HCT116 (cell line): ENCODE data around the gene RRBP1. TPM values are rescaled to one million over a fixed set of nuclear protein-coding genes. Genes with fewer than 3 reads are reported as not detected.

ENCODE experiments used
- ATAC-seq: fragments of 200-7000 bp; cut with Tn5 transposase; 2 replicates; pipeline ENCODE4 v1.9.1; 2020; ENCODE audit warnings: mild to moderate bottlenecking, moderate library complexity
- BruUV-seq: library from RNA; stranded (reverse); fragments of 400-500 nt; replicated peaks from 2 replicates; lab custom pipeline; 2021; lab: Mats Ljungman, UMichigan
- CTCF ChIA-PET: fragments of 300-600 bp; sonication (Branson Sonifier 250); formaldehyde crosslinking; loops from one replicate; lab custom pipeline; 2021; ENCODE audit warnings: antibody characterized with exemption; lab: Charles Lee
- POLR2A ChIA-PET: fragments of 300-600, 350-600 bp; sonication (Branson Sonifier 250); formaldehyde crosslinking; loops from one replicate; lab custom pipeline; 2021; ENCODE audit warnings: antibody characterized with exemption; lab: Charles Lee
- RAD21 ChIA-PET, 2 experiments: fragments of 300-600 bp; sonication (Branson Sonifier 250); formaldehyde crosslinking; loops; one replicate each; lab custom pipeline; 2023; ENCODE audit warnings: low total read pairs in 2 of 2; ENCODE audit not compliant: uncharacterized antibody in 2 of 2, unreplicated experiment in 2 of 2, low non-redundant PET in 1 of 2; lab: Charles Lee
- DNase-seq: peaks from one replicate; pipeline ENCODE4 v3.0.0-alpha.2; 2010; ENCODE audit warnings: low read depth, low spot score
- H2AFZ ChIP-seq: fragments of 200-600 bp; shearing (Covaris generic), sonication (generic); 2 replicates; pipeline ENCODE4 v1.6.1; 2017; ENCODE audit warnings: low read depth, mixed run types, mixed read lengths, antibody characterized with exemption, low read length; ENCODE audit not compliant: poor library complexity, severe bottlenecking
- H3K27ac ChIP-seq: 2 replicates; pipeline ENCODE4 v1.5.1; 2012; ENCODE audit warnings: low read depth, low read length
- H3K27me3 ChIP-seq: fragments of 200-600 bp; sonication (generic); 2 replicates; pipeline ENCODE4 v1.6.1; 2016; ENCODE audit warnings: mixed run types, low read length, mixed read lengths; ENCODE audit not compliant: insufficient read depth
- H3K36me3 ChIP-seq, 2 experiments: fragments of 200-500 bp in 1 of 2; fragments of 200-600 bp in 1 of 2; sonication (Bioruptor generic) in 1 of 2; sonication (generic) in 1 of 2; 2 replicates each; pipeline versions ENCODE4 v1.5.1 to v1.6.1; 2014 to 2016; ENCODE audit warnings: low read length in 2 of 2, inconsistent platforms in 1 of 2, mixed read lengths in 1 of 2, mixed run types in 1 of 2; ENCODE audit not compliant: insufficient read depth in 2 of 2, control insufficient read depth in 1 of 2
- H3K4me1 ChIP-seq, 2 experiments: fragments of 200-600 bp in 1 of 2; sonication (generic) in 1 of 2; 2 replicates each; pipeline versions ENCODE4 v1.5.1 to v1.6.1; 2012 to 2017; ENCODE audit warnings: low read length in 2 of 2, inconsistent platforms in 1 of 2, mild to moderate bottlenecking in 1 of 2, mixed read lengths in 1 of 2, mixed run types in 1 of 2, moderate library complexity in 1 of 2; ENCODE audit not compliant: insufficient read depth in 2 of 2, control insufficient read depth in 1 of 2
- H3K4me2 ChIP-seq: fragments of 200-600 bp; sonication (generic); 2 replicates; pipeline ENCODE4 v1.6.1; 2017; ENCODE audit warnings: mixed run types, low read length, mixed read lengths
- H3K4me3 ChIP-seq, 2 experiments: fragments of 200-600 bp in 1 of 2; sonication (generic) in 1 of 2; replicated peaks in 1 of 2; 2 replicates each; pipeline ENCODE4 v1.5.1; 2011 to 2016; ENCODE audit warnings: low read length in 2 of 2, control low read depth in 1 of 2, low read depth in 1 of 2, mild to moderate bottlenecking in 1 of 2, mixed read lengths in 1 of 2, mixed run types in 1 of 2
- H3K79me2 ChIP-seq: fragments of 200-600 bp; sonication (generic); 2 replicates; pipeline ENCODE4 v1.6.1; 2017; ENCODE audit warnings: mild to moderate bottlenecking, mixed run types, low read length, moderate library complexity, mixed read lengths; ENCODE audit not compliant: insufficient read depth
- H3K9ac ChIP-seq: fragments of 200-600 bp; sonication (generic); 2 replicates; pipeline ENCODE4 v1.6.1; 2016; ENCODE audit warnings: low read length, mixed read lengths
- H3K9me2 ChIP-seq: fragments of 200-600 bp; sonication (generic), shearing (Covaris generic); 2 replicates; pipeline ENCODE4 v1.6.1; 2017; ENCODE audit warnings: mixed run types, mild to moderate bottlenecking, moderate library complexity; ENCODE audit not compliant: insufficient read depth
- H3K9me3 ChIP-seq, 2 experiments: fragments of 200-500 bp in 1 of 2; fragments of 200-600 bp in 1 of 2; sonication (Bioruptor generic) in 1 of 2; sonication (generic) in 1 of 2; 2 replicates each; pipeline ENCODE4 v1.6.1; 2014 to 2017; ENCODE audit warnings: low read length in 2 of 2, mixed read lengths in 2 of 2, inconsistent platforms in 1 of 2, low read depth in 1 of 2, mild to moderate bottlenecking in 1 of 2, mixed run types in 1 of 2, moderate library complexity in 1 of 2; ENCODE audit not compliant: control insufficient read depth in 1 of 2, insufficient read depth in 1 of 2
- H4K20me1 ChIP-seq: fragments of 200-600 bp; sonication (generic), shearing (Covaris generic); 2 replicates; pipeline ENCODE4 v1.6.1; 2017; ENCODE audit warnings: mixed run types, mild to moderate bottlenecking, moderate library complexity; ENCODE audit not compliant: insufficient read depth
- CBX3 ChIP-seq: IDR thresholded peaks from 2 replicates; pipeline ENCODE4 v1.6.1; 2012; ENCODE audit warnings: low read depth
- CEBPB ChIP-seq: IDR thresholded peaks from 2 replicates; pipeline ENCODE4 v1.6.1; 2012; ENCODE audit warnings: low read depth
- JUND ChIP-seq: IDR thresholded peaks from 2 replicates; pipeline ENCODE4 v1.6.1; 2012
- POLR2A ChIP-seq: IDR thresholded peaks from 2 replicates; pipeline ENCODE4 v1.7.0; 2011; ENCODE audit warnings: borderline replicate concordance; ENCODE audit not compliant: insufficient read depth, insufficient read length; ENCODE audit errors: extremely low read depth
- RAD21 ChIP-seq: IDR thresholded peaks from 2 replicates; pipeline ENCODE4 v1.6.1; 2012; ENCODE audit warnings: low read depth, mild to moderate bottlenecking
- SIN3A ChIP-seq: IDR thresholded peaks from 2 replicates; pipeline ENCODE4 v1.6.1; 2012; ENCODE audit warnings: low read depth
- SP1 ChIP-seq: IDR thresholded peaks from 2 replicates; pipeline ENCODE4 v1.6.1; 2012; ENCODE audit warnings: low read depth
- SRF ChIP-seq: IDR thresholded peaks from 2 replicates; pipeline ENCODE4 v1.6.1; 2012; ENCODE audit warnings: low read depth
- ZFX ChIP-seq: fragments of 450-650 bp; IDR thresholded peaks from 2 replicates; pipeline ENCODE4 v1.6.1; 2017
- ZNF274 ChIP-seq: fragments of 200-500 bp; sonication (Bioruptor generic); IDR thresholded peaks from 2 replicates; pipeline ENCODE4 v1.6.1; 2014; ENCODE audit warnings: mild to moderate bottlenecking, low read depth, low read length, inconsistent platforms
- intact Hi-C: fragments of 100-400 bp; cut with micrococcal nuclease; formaldehyde crosslinking; loops from 2 replicates; pipeline ENCODE4 v1.10.0; 2022
- total RNA-seq: library from RNA; stranded (reverse); gene quantifications from one replicate; pipeline ENCODE4 v1.2.1, GENCODE V29; 2021; ENCODE audit not compliant: unreplicated experiment
- TF ChIP-seq, protein P1 (sequence below): IDR thresholded peaks from 2 replicates; pipeline ENCODE4 v1.6.1; 2012
- TF ChIP-seq, protein P2 (sequence below): IDR thresholded peaks from 2 replicates; pipeline ENCODE4 v1.6.1; 2011; ENCODE audit warnings: mild to moderate bottlenecking, low read length, moderate library complexity; ENCODE audit not compliant: insufficient replicate concordance; ENCODE audit errors: extremely low read depth
- TF ChIP-seq, protein P3 (sequence below): IDR thresholded peaks from 2 replicates; pipeline ENCODE4 v1.6.1; 2012
- TF ChIP-seq, protein P4 (sequence below), 3 experiments: fragments of 200-600 bp in 1 of 3; sonication (generic) in 1 of 3; IDR thresholded peaks in 2 of 3; conservative IDR thresholded peaks in 1 of 3; 2 replicates each; pipeline ENCODE4 v1.5.1; 2012 to 2017; ENCODE audit warnings: low read depth in 2 of 3, low read length in 2 of 3, antibody characterized with exemption in 1 of 3, borderline replicate concordance in 1 of 3, control low read depth in 1 of 3, mild to moderate bottlenecking in 1 of 3, mixed read lengths in 1 of 3, mixed run types in 1 of 3, moderate library complexity in 1 of 3; ENCODE audit not compliant: insufficient read depth in 1 of 3

The RRBP1 gene
- total RNA-seq, 1 experiment from 2014 or later = 123 TPM

DNA sequence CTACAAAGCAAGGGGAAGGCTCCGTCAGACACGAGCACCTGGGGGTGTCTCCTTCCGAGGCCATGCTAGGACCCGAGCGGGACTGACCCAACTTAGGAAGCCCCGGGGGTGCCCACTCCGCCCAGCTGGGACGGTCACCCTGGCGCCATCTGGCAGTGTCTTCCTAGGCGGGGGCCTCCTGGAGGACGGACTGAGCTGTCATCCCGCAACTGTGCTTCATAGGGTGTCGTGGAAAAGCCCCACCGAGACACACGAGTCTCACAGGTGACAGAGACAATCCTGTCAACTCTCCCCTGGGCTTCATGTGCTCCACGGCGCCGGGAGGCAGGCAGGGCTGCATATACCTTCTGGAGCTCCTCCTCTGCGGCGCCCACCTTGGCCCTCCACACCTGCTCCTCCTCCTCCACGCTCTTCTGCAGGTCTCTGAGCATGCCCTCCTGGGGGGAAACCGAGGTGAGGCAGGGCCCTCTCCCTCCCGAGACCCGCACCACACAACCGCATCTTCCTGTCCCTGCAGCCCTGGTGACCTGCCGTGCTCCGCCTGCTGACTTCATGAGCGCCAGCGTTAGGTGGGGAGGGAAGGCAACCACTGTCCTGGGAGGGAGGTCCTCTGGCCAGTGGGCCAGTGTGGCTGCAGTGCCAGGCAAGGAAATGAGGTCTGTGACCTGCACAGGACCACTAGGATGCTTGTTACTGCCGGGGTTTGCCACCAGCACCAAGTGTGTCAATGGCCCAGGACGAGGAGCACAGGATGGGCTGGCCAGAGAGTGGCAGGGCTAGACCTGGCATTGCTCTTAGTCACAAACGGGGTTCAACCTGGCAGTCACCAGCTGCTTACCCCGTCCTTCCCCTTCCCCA is 61.4 kb downstream of the RRBP1 start:
- ChIA-PET RAD21 (no interaction called here), POLR2A (no interaction called here), CTCF (no interaction called here)
- TF ChIP-seq CEBPB = no peak
- no peak for TF ChIP-seq JUND
- TF ChIP-seq, protein P1, sequence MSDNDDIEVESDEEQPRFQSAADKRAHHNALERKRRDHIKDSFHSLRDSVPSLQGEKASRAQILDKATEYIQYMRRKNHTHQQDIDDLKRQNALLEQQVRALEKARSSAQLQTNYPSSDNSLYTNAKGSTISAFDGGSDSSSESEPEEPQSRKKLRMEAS = no peak
- no peak for TF ChIP-seq SIN3A
- TF ChIP-seq SRF = no peak
- TF ChIP-seq SP1 = no peak
- TF ChIP-seq POLR2A = no peak
- TF ChIP-seq CBX3 = no peak
- TF ChIP-seq, protein P2, sequence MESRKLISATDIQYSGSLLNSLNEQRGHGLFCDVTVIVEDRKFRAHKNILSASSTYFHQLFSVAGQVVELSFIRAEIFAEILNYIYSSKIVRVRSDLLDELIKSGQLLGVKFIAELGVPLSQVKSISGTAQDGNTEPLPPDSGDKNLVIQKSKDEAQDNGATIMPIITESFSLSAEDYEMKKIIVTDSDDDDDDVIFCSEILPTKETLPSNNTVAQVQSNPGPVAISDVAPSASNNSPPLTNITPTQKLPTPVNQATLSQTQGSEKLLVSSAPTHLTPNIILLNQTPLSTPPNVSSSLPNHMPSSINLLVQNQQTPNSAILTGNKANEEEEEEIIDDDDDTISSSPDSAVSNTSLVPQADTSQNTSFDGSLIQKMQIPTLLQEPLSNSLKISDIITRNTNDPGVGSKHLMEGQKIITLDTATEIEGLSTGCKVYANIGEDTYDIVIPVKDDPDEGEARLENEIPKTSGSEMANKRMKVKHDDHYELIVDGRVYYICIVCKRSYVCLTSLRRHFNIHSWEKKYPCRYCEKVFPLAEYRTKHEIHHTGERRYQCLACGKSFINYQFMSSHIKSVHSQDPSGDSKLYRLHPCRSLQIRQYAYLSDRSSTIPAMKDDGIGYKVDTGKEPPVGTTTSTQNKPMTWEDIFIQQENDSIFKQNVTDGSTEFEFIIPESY = no peak
- TF ChIP-seq RAD21 = no peak
- TF ChIP-seq, protein P3, sequence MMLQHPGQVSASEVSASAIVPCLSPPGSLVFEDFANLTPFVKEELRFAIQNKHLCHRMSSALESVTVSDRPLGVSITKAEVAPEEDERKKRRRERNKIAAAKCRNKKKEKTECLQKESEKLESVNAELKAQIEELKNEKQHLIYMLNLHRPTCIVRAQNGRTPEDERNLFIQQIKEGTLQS = no peak
- TF ChIP-seq, protein P4, sequence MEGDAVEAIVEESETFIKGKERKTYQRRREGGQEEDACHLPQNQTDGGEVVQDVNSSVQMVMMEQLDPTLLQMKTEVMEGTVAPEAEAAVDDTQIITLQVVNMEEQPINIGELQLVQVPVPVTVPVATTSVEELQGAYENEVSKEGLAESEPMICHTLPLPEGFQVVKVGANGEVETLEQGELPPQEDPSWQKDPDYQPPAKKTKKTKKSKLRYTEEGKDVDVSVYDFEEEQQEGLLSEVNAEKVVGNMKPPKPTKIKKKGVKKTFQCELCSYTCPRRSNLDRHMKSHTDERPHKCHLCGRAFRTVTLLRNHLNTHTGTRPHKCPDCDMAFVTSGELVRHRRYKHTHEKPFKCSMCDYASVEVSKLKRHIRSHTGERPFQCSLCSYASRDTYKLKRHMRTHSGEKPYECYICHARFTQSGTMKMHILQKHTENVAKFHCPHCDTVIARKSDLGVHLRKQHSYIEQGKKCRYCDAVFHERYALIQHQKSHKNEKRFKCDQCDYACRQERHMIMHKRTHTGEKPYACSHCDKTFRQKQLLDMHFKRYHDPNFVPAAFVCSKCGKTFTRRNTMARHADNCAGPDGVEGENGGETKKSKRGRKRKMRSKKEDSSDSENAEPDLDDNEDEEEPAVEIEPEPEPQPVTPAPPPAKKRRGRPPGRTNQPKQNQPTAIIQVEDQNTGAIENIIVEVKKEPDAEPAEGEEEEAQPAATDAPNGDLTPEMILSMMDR (IDR thresholded peaks at IDR 0.05 in 2 of 3, conservative IDR thresholded peaks at IDR 0.05 in 1 of 3; ENCODE audit: borderline replicate concordance in 1 of 3, insufficient read depth in 1 of 3, low read depth in 2 of 3, low read length in 2 of 3) = no peak
- TF ChIP-seq ZNF274 = no peak
- TF ChIP-seq ZFX = no peak
- Histone ChIP-seq H3K36me3 (peaks cover 16 to 35% of the 10 kb centered on the region in 2 experiments; a peak in 3 of 4 replicates), H3K9me2 (no peaks in the 10 kb centered on the region), H3K79me2 (no peaks in the 10 kb centered on the region), H3K9ac (no peak overlapping the region), H4K20me1 (no peaks in the 10 kb centered on the region), H3K4me1 (no peaks in the 10 kb centered on the region), H3K9me3 (no peaks in the 10 kb centered on the region), H3K4me2 (no peak overlapping the region), H3K27me3 (no peaks in the 10 kb centered on the region), H3K27ac (no peak overlapping the region), H2AFZ (no peak overlapping the region), H3K4me3 (no peak overlapping the region)
- intact Hi-C loops = no loop called here
- ATAC-seq (no peak), DNase-seq (no peak)
- BruUV-seq = no TSS peak
